Fibroblast of villous mesenchyme (primary cell): ENCODE results near the gene RND3. TPM values are rescaled to one million over a fixed set of nuclear protein-coding genes. Genes with fewer than 3 reads are reported as not detected.

ENCODE experiments used
- DNase-seq: peaks from one replicate; pipeline ENCODE4 v3.0.0-alpha.2; 2010; ENCODE audit warnings: low read depth
- H3K4me3 ChIP-seq: 2 replicates; pipeline ENCODE4 v1.5.1; 2011; ENCODE audit warnings: low read depth, mild to moderate bottlenecking, low read length
- total RNA-seq: library from RNA; depleted of rRNA; stranded (reverse); fragments of >200 nt; gene quantifications from 2 replicates; pipeline ENCODE4 v1.2.3, GENCODE V29; 2012
- TF ChIP-seq, protein P1 (sequence below): IDR thresholded peaks from 2 replicates; pipeline ENCODE4 v1.5.1; 2012; ENCODE audit warnings: low read depth, mild to moderate bottlenecking, low read length; ENCODE audit not compliant: insufficient read depth

The RND3 gene
- total RNA-seq, 1 donor, result 1,266 TPM

DNA sequence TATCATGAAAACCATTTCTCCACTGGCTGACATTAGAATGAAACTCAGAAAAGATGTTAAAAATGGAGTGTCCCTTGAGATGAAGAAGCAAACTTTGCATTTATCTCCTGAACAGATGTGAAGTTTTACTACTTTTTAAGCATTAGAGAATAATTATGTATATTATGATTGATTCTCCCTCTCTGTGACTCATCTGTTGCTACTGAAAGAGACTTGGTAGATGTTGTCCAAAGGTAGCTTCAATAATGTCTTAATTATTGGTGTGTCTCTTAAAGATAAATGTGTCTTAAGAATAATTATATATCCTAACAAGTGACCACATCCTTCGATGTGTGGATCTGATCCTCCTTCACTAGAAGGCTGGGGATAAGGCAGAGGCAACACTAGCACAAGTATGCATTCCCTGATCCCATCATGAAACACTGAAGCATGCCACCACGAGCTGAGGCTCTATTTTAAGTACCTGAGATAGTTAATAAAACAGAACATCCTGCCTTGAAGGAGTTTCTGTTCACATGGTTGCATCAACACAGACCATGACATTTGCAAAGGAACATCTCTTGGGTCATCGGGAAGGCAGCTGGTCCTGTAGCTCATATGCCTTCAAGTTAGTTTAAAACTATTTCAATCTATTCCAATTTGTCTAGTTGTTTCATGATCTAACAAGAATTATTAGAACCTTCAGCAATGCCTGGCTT is 15.5 kb downstream of the RND3 start:
- DNase-seq, result no peak
- TF ChIP-seq, protein P1, sequence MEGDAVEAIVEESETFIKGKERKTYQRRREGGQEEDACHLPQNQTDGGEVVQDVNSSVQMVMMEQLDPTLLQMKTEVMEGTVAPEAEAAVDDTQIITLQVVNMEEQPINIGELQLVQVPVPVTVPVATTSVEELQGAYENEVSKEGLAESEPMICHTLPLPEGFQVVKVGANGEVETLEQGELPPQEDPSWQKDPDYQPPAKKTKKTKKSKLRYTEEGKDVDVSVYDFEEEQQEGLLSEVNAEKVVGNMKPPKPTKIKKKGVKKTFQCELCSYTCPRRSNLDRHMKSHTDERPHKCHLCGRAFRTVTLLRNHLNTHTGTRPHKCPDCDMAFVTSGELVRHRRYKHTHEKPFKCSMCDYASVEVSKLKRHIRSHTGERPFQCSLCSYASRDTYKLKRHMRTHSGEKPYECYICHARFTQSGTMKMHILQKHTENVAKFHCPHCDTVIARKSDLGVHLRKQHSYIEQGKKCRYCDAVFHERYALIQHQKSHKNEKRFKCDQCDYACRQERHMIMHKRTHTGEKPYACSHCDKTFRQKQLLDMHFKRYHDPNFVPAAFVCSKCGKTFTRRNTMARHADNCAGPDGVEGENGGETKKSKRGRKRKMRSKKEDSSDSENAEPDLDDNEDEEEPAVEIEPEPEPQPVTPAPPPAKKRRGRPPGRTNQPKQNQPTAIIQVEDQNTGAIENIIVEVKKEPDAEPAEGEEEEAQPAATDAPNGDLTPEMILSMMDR, result no peak
- no peak overlapping the region for H3K4me3 ChIP-seq

DNA sequence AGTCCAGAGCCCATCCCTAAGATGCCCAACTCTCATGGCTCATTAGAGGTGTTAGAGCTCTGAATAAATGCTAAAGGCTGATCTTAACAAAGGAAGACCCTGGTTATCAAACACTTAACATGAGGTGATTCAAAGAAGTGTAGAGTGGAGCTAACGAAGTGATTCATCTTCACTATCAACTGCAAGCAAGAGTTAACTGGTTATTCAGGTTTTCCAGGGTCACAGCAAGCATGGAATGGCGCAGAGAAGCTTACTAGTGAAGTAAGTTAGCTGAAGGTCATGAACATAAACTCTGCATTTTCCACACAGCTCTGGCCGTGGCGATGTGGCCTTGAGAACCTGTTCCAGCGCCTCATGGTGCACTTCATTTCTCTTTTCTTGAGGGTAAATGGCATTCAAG is 17.0 kb downstream of the RND3 start:
- TF ChIP-seq, protein P1, result no peak
- no peak overlapping the region for H3K4me3 ChIP-seq
- peak; percentile 31 for DNase-seq

DNA sequence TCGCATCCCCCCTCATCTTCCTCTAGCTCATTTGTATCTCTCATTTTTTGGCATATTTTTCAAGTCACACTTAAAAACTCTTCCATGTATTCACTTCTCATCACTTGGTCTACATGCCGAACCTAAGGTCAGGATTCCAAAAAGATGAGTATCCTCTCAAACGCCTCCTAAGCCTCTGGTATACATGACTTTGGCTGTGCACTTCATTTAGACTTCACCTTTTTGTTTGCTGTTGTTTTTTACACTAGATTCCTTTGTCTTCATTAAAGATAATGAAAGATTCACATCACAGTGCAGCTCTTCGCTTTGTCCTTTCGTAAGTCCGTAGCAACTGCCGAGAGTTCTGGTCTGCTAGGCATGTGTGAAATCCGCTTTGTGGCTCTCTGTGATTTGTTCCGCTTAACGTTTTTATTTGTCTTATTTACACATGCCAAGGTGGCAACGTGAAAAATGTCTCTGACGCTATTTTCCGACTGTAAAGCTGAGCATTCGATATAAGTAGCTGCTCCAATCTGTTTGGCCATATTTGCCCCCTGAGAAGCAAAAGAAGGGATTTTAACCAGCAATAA is 17.7 kb downstream of the RND3 start:
- TF ChIP-seq, protein P1, result no peak
- H3K4me3 ChIP-seq, result no peak overlapping the region
- DNase-seq, result peak; percentile 47

DNA sequence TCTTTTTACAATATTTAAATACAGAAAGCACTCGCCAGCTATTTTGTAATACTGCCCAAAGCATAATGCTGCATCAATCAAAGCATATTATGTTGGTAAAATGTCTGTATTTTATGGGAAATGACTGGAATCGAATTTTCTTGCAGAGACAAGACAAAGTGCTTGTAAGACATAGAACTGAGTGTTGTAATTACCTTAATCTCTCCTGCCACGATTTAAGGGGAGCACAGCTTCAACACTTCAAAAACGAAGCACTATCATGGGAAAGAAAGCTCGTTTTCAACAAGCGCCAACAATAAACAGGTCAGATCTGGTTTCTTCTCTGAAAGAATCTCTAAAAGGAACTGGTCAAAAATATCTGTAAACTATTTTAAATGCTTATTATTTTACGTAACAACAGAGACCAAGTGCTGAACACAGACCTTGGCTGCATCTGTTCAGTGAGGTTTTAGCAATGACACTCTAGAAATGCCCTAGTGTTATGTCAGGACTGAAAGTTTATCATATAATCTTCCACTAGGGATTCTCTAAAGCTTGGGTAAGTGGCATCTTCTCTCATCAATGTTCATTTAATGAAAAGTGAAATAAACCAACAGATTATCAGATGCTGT is 19.0 kb downstream of the RND3 start:
- TF ChIP-seq, protein P1, result no peak
- no peak overlapping the region for H3K4me3 ChIP-seq
- peak; percentile 49 for DNase-seq

DNA sequence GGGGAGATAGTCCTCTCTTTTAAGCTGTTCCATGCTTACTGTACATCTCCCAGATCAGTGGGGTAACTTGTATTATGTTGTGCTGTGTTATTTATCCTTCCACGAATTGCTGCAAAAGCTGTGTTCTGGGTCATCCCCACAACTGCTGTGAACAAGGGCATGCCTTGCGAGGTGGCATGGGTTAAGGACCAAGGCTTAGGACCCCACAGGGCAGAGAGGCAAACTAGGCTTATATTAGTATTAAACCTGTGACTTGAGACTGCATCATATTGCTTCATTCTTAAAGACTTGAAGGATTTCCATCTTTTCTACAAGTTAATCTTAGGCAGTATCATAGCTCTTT is 19.9 kb downstream of the RND3 start:
- TF ChIP-seq, protein P1, result no peak
- DNase-seq, result no peak
- H3K4me3 ChIP-seq, result no peak overlapping the region

DNA sequence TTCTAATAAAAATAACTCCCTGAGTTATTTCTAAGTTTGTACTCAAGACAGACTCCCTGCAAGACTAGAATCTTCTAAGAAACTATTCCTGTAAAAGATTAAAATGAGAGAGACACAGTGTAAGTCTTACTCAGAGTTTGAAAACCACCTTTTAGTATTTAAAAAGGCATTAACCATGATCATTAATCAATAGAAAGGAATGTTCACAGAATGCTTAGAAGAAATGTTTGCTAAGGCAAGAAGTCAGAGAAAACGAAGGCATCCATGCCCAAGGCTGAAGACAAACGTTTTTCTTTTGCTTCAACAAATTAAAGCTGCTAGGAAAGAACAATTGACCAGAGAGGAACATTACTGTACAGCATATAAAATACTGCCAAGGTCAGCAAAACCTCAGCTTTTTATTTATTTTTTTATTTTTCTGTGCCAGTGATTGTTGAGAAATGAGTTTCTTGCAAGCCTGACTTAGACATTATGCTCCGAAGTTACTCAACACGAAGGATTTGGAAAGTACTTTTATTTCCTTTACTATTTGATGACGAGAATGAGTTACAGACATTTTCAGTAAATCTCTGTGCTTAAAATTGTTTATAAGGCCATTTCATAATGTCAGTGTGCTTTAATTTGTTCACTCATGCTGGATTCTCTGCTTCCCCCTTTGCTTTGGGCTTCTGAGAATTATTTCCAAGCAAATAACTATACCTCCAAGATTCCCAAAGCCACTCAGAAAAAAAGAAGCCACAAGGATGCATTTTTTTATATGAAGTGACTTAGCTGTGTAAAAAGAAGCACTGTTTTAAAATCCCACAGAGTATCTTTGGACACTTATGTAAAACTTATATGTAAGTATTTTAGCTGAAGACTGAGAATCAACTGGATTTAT is 20.5 kb downstream of the RND3 start:
- DNase-seq, result peak; percentile 94
- H3K4me3 ChIP-seq, result no peak overlapping the region
- TF ChIP-seq, protein P1, result no peak
